ENCODE results near the gene IL1RAPL1.

GRCh38 chrX:29432534-29432933 lies 845.3 kb downstream of the IL1RAPL1 start:
- TF ChIP-seq CTCF (conservative IDR thresholded peaks at IDR 0.05 in 1 of 2, IDR thresholded peaks at IDR 0.05 in 1 of 2; ENCODE audit: low read depth in 1 of 2, low read length in 2 of 2) (no peak), EZH2 (IDR thresholded peaks at IDR 0.05; ENCODE audit: low read length, missing control alignments) (no peak)

Data from fibroblast of lung (primary cell).